H1 (cell line): ENCODE results near the gene MAGI1. TPM values are rescaled to one million over a fixed set of nuclear protein-coding genes. Genes with fewer than 3 reads are reported as not detected.

Experiments
- CHD2 ChIP-seq: IDR thresholded peaks from 2 replicates; pipeline ENCODE4 v1.6.1; 2012; ENCODE audit warnings: low read length, improper control_type of control experiment
- HDAC2 ChIP-seq, 2 experiments: fragments of 300-600 bp in 1 of 2; sonication (generic) in 1 of 2; IDR thresholded peaks; 2 replicates each; pipeline ENCODE4 v1.6.1; 2011 to 2012; ENCODE audit warnings: low read depth in 2 of 2, low read length in 2 of 2, mild to moderate bottlenecking in 2 of 2, moderate library complexity in 2 of 2, borderline replicate concordance in 1 of 2, inconsistent platforms in 1 of 2
- MAFK ChIP-seq: IDR thresholded peaks from 2 replicates; pipeline ENCODE4 v1.6.1; 2012; ENCODE audit warnings: low read depth, mild to moderate bottlenecking, improper control_type of control experiment, low read length
- RAD21 ChIP-seq, 2 experiments: IDR thresholded peaks in 1 of 2; conservative IDR thresholded peaks in 1 of 2; 2 replicates each; pipeline ENCODE4 v1.6.1; 2011; ENCODE audit warnings: low read depth in 2 of 2, low read length in 2 of 2, improper control_type of control experiment in 1 of 2, inconsistent platforms in 1 of 2, mild to moderate bottlenecking in 1 of 2, moderate library complexity in 1 of 2
- polyA plus RNA-seq, 7 experiments: library from polyadenylated mRNA; depleted of rRNA in 3 of 7; stranded (reverse) in 5 of 7; unstranded in 2 of 7; fragments of >200 nt in 5 of 7; fragments of 200-250 nt in 2 of 7; gene quantifications; 1 replicate in 5 of 7; 2 replicates in 1 of 7; 4 replicates in 1 of 7; pipeline versions ENCODE4 v1.2.1 to v1.2.3, GENCODE V29; 2011 to 2013; ENCODE audit warnings: missing spikeins in 2 of 7, mixed read lengths in 2 of 7
- total RNA-seq: library from RNA; stranded (reverse); fragmentation: NEBNext Ultra II Directional; extraction: Animal tissue kit (Norgen Biotek cat#: 25700); gene quantifications from 2 replicates; pipeline ENCODE4 v1.2.1, GENCODE V29; 2021

The MAGI1 gene
- total and polyA plus RNA-seq, 2 of the 8 experiments (the other 6 are each of a cell fraction or from before 2014, with no cell fraction given) = 19.8 to 78.0 TPM

- TF ChIP-seq RAD21 (IDR thresholded peaks at IDR 0.05 in 1 of 2, conservative IDR thresholded peaks at IDR 0.05 in 1 of 2; ENCODE audit: low read depth in 2 of 2, low read length in 2 of 2) (no peak), MAFK (no peak), CHD2 (no peak), HDAC2 (IDR thresholded peaks at IDR 0.05; ENCODE audit: borderline replicate concordance in 1 of 2, low read depth in 2 of 2, low read length in 2 of 2) (no peak)
These were observed 43.2 kb downstream of the MAGI1 start (continued) for GRCh38 chr3:65995515-65995914.
